SH-SY5Y (cell line): ENCODE data around the gene ATAD3C.

Experiments used
- GATA2 ChIP-seq: IDR thresholded peaks from 2 replicates; pipeline ENCODE4 v1.6.1; 2011; ENCODE audit warnings: mild to moderate bottlenecking, low read depth, low read length
- GATA3 ChIP-seq: IDR thresholded peaks from 2 replicates; pipeline ENCODE4 v1.6.1; 2011; ENCODE audit warnings: low read depth, mild to moderate bottlenecking, low read length, moderate library complexity

GRCh38 chr1:1426496-1427105, 22.9 kb upstream of the ATAD3C start:
- TF ChIP-seq GATA2 (no peak), GATA3 (no peak)
